ENCODE data around the gene OR14J1. TPM values are rescaled to one million over a fixed set of nuclear protein-coding genes. Genes with fewer than 3 reads are reported as not detected.

Gene OR14J1
- total and polyA plus RNA-seq, 2 donors (not counting 3 experiments of a cell fraction or from before 2014, with no cell fraction given), result not detected

DNA sequence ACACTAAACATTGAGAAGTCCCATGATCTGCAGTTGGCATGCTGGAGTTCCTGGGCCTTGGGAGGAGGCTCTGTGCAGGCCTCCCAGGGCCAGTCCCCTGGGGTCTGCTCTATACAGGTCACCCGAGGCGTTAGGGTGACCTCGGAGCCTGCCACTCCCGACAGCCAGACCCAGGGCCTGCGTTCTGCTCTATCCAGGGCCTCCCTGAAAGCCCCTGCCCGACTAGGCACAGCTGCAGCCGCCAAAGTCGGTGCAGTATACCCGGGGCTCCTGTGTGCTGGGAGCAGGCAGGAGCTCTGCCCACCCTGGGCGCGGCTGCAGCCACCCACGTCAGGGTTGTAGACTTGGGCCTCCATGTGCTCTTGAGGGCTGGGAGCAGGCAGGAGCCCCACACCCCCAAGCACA is 6.3 kb upstream of the OR14J1 start:
- intact Hi-C loops (cut with micrococcal nuclease) (no loop called here), dilution Hi-C loops (cut with MboI; ENCODE audit: extremely low pct_ligation_motif_present, low sequenced_read_pairs) (no loop called here)
- TF ChIP-seq EZH2 (IDR thresholded peaks at IDR 0.05; ENCODE audit: borderline replicate concordance, low read depth, low read length, severe bottlenecking), result no peak
- TF ChIP-seq POLR2A (IDR thresholded peaks at IDR 0.05; ENCODE audit: low read depth, low read length), result no peak
- TF ChIP-seq, protein P1, sequence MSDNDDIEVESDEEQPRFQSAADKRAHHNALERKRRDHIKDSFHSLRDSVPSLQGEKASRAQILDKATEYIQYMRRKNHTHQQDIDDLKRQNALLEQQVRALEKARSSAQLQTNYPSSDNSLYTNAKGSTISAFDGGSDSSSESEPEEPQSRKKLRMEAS (IDR thresholded peaks at IDR 0.05; ENCODE audit: insufficient read depth, insufficient read length), result no peak
- TF ChIP-seq FOS (IDR thresholded peaks at IDR 0.05; ENCODE audit: borderline replicate concordance, insufficient read depth, low read length), result no peak
- no peak for TF ChIP-seq JUN (IDR thresholded peaks at IDR 0.05; ENCODE audit: borderline replicate concordance, insufficient read depth, insufficient read length, low read depth)
- no peak for TF ChIP-seq MYC (IDR thresholded peaks at IDR 0.05; ENCODE audit: low read depth, low read length)
- TF ChIP-seq GATA2 (IDR thresholded peaks at IDR 0.05; ENCODE audit: insufficient read depth, insufficient read length, low read depth, low read length), result no peak
- no peak for TF ChIP-seq POLR2AphosphoS5 (IDR thresholded peaks at IDR 0.05; ENCODE audit: insufficient read depth, low read depth, low read length)
- TF ChIP-seq, protein P2, sequence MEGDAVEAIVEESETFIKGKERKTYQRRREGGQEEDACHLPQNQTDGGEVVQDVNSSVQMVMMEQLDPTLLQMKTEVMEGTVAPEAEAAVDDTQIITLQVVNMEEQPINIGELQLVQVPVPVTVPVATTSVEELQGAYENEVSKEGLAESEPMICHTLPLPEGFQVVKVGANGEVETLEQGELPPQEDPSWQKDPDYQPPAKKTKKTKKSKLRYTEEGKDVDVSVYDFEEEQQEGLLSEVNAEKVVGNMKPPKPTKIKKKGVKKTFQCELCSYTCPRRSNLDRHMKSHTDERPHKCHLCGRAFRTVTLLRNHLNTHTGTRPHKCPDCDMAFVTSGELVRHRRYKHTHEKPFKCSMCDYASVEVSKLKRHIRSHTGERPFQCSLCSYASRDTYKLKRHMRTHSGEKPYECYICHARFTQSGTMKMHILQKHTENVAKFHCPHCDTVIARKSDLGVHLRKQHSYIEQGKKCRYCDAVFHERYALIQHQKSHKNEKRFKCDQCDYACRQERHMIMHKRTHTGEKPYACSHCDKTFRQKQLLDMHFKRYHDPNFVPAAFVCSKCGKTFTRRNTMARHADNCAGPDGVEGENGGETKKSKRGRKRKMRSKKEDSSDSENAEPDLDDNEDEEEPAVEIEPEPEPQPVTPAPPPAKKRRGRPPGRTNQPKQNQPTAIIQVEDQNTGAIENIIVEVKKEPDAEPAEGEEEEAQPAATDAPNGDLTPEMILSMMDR (IDR thresholded peaks at IDR 0.05; ENCODE audit: extremely low read depth in 1 of 2, insufficient read depth in 1 of 2, low read depth in 1 of 2, low read length in 2 of 2), result no peak
- H3K4me3 ChIP-seq (replicated peaks in 1 of 3; ENCODE audit: insufficient read depth in 1 of 3, low read depth in 1 of 3, low read length in 3 of 3), result no peak overlapping the region
- ChIA-PET POLR2A (no interaction called here), CTCF (no interaction called here)
- no peaks in the 10 kb centered on the region for H3K27me3 ChIP-seq (ENCODE audit: control insufficient read depth in 2 of 2, insufficient read depth in 2 of 2, low read length in 2 of 2)
- DNase-seq (ENCODE audit: low read depth, low spot score), result no peak
- no peak for FAIRE-seq
- no peaks in the 10 kb centered on the region for H3K9me3 ChIP-seq (replicated peaks; ENCODE audit: control insufficient read depth, insufficient read depth, low read length)
- H3K36me3 ChIP-seq (ENCODE audit: control insufficient read depth in 2 of 2, extremely low read depth in 1 of 2, insufficient read depth in 2 of 2, low read length in 2 of 2), result no peaks in the 10 kb centered on the region
- no peaks in the 10 kb centered on the region for H3K4me1 ChIP-seq (ENCODE audit: control insufficient read depth, extremely low read depth, insufficient read depth, low read length)
- H3K9me1 ChIP-seq (replicated peaks; ENCODE audit: control insufficient read depth, extremely low read depth, insufficient read depth, low read length), result no peaks in the 10 kb centered on the region
- H3K4me2 ChIP-seq (ENCODE audit: insufficient read depth, low read length), result no peak overlapping the region
- BruUV-seq (replicated peaks), result no TSS peak
- no peak overlapping the region for H3K27ac ChIP-seq (ENCODE audit: insufficient read depth, low read depth, low read length)
- H3K9ac ChIP-seq (replicated peaks; ENCODE audit: extremely low read depth, insufficient read depth, low read length), result no peak overlapping the region
- no peak overlapping the region for H2AFZ ChIP-seq (ENCODE audit: low read depth, low read length)
- no peaks in the 10 kb centered on the region for H4K20me1 ChIP-seq (replicated peaks; ENCODE audit: control insufficient read depth, extremely low read depth, insufficient read depth, low read length)
- H3K79me2 ChIP-seq (ENCODE audit: control insufficient read depth, insufficient read depth, low read length), result no peaks in the 10 kb centered on the region
